MCF 10A (cell line): ENCODE results near the gene MAGI1. TPM values are rescaled to one million over a fixed set of nuclear protein-coding genes. Genes with fewer than 3 reads are reported as not detected.

ENCODE experiments used
- BruUV-seq: library from RNA; stranded (reverse); fragments of 400-500 nt; replicated peaks from 2 replicates; lab custom pipeline; 2021; lab: Mats Ljungman, UMichigan
- CTCF ChIA-PET: fragments of 300-600 bp; sonication (Branson Sonifier 250); formaldehyde crosslinking; extraction: SDS; loops from one replicate; lab custom pipeline; 2021; ENCODE audit warnings: antibody characterized with exemption, inconsistent platforms; lab: Yijun Ruan, JAX
- POLR2A ChIA-PET: fragments of 300-600, 350-650 bp; sonication (Branson Sonifier 250); formaldehyde crosslinking; extraction: SDS; loops from one replicate; lab custom pipeline; 2020; ENCODE audit warnings: antibody characterized with exemption, inconsistent platforms; lab: Yijun Ruan, JAX
- DNase-seq: peaks from one replicate; pipeline ENCODE4 v3.0.0-alpha.2; 2018; ENCODE audit not compliant: unreplicated experiment
- H3K27ac Mint-ChIP-seq: one replicate; pipeline ENCODE4 v1.8.0; 2022; ENCODE audit warnings: mild to moderate bottlenecking, low read depth, mixed read lengths; ENCODE audit not compliant: unreplicated experiment
- H3K27me3 Mint-ChIP-seq: one replicate; pipeline ENCODE4 v1.8.0; 2022; ENCODE audit warnings: mixed read lengths; ENCODE audit not compliant: insufficient read depth, unreplicated experiment
- H3K36me3 Mint-ChIP-seq: one replicate; pipeline ENCODE4 v1.8.0; 2022; ENCODE audit warnings: mild to moderate bottlenecking, moderate library complexity, mixed read lengths; ENCODE audit not compliant: insufficient read depth, unreplicated experiment
- H3K4me1 Mint-ChIP-seq: one replicate; pipeline ENCODE4 v1.8.0; 2022; ENCODE audit warnings: mixed read lengths; ENCODE audit not compliant: insufficient read depth, unreplicated experiment
- H3K4me3 Mint-ChIP-seq: one replicate; pipeline ENCODE4 v1.8.0; 2022; ENCODE audit warnings: mild to moderate bottlenecking, moderate library complexity, mixed read lengths; ENCODE audit not compliant: unreplicated experiment
- H3K9me3 Mint-ChIP-seq: one replicate; pipeline ENCODE4 v1.8.0; 2022; ENCODE audit warnings: mixed read lengths; ENCODE audit not compliant: unreplicated experiment
- CTCF ChIP-seq: fragments of 200-600 bp; IDR thresholded peaks from one replicate; pipeline ENCODE4 v1.8.0; 2022; ENCODE audit warnings: antibody characterized with exemption, mild to moderate bottlenecking; ENCODE audit not compliant: unreplicated experiment
- intact Hi-C: fragments of 100-400 bp; cut with micrococcal nuclease; formaldehyde crosslinking; loops from 2 replicates; pipeline ENCODE4 v1.14.1; 2022
- total RNA-seq: library from RNA; stranded (reverse); gene quantifications from 2 replicates; pipeline ENCODE4 v1.2.3, GENCODE V29; 2022

Gene MAGI1
- total RNA-seq, 1 experiment from 2014 or later = 6.2 TPM

- BruUV-seq = no TSS peak
- no peaks in the 10 kb centered on the region for H3K9me3 Mint-ChIP-seq
- no peak for DNase-seq
- intact Hi-C loops = no loop called here
- CTCF ChIA-PET = interaction anchor here (1.0 kb wide), 1 partner anchor 408 kb away, joined by 3 read pairs; no protein-coding TSS in a partner anchor
- no peak for TF ChIP-seq CTCF
- no peak overlapping the region for H3K27ac Mint-ChIP-seq
- POLR2A ChIA-PET = no interaction called here
- H3K36me3 Mint-ChIP-seq = no peaks in the 10 kb centered on the region
- no peak overlapping the region for H3K4me3 Mint-ChIP-seq
- H3K4me1 Mint-ChIP-seq = no peaks in the 10 kb centered on the region
- no peaks in the 10 kb centered on the region for H3K27me3 Mint-ChIP-seq
Measured at GRCh38 chr3:65347166-65347565, 691.6 kb downstream of the MAGI1 start.

- POLR2A ChIA-PET = interaction anchor here (0.6 kb wide), 1 partner anchor 870 kb away, joined by 3 read pairs; no protein-coding TSS in a partner anchor
- CTCF ChIA-PET = interaction anchor here (0.8 to 1.4 kb wide), 3 partner anchors 10 to 328 kb away, joined by 3 to 5 read pairs (median 4); no protein-coding TSS in a partner anchor
- intact Hi-C loops = loop anchor here (5.0 kb wide), 1 partner anchor 813 kb away; no protein-coding TSS in a partner anchor
Measured at GRCh38 chr3:65344846-65345245, 693.9 kb downstream of the MAGI1 start.

GRCh38 chr3:65344444-65344843, 694.3 kb downstream of the MAGI1 start:
- no peak for TF ChIP-seq CTCF
- Mint-ChIP-seq H3K9me3 (no peaks in the 10 kb centered on the region), H3K36me3 (no peaks in the 10 kb centered on the region), H3K4me3 (no peak overlapping the region), H3K27me3 (peaks cover 13% of the 10 kb centered on the region), H3K4me1 (no peaks in the 10 kb centered on the region), H3K27ac (no peak overlapping the region)
- POLR2A ChIA-PET = interaction anchor here (0.6 kb wide), 1 partner anchor 870 kb away, joined by 3 read pairs; no protein-coding TSS in a partner anchor
- CTCF ChIA-PET = interaction anchor here (0.8 to 1.4 kb wide), 3 partner anchors 10 to 329 kb away, joined by 3 to 5 read pairs (median 4); no protein-coding TSS in a partner anchor
- no TSS peak for BruUV-seq
- intact Hi-C loops = loop anchor here (5.0 kb wide), 1 partner anchor 812 kb away; no protein-coding TSS in a partner anchor
- DNase-seq = no peak

More at GRCh38 chr3:65344846-65345245, 693.9 kb downstream of the MAGI1 start:
- Mint-ChIP-seq H3K27me3 (peaks cover 12% of the 10 kb centered on the region), H3K4me3 (no peak overlapping the region), H3K9me3 (no peaks in the 10 kb centered on the region), H3K27ac (no peak overlapping the region), H3K4me1 (no peaks in the 10 kb centered on the region), H3K36me3 (no peaks in the 10 kb centered on the region)
- TF ChIP-seq CTCF = no peak
- no peak for DNase-seq
- BruUV-seq = no TSS peak

GRCh38 chr3:65343736-65344135, 695.0 kb downstream of the MAGI1 start:
- no peak for DNase-seq
- intact Hi-C loops = loop anchor here (2.0 to 5.0 kb wide), 4 partner anchors 329 to 853 kb away; no protein-coding TSS in a partner anchor
- POLR2A ChIA-PET = interaction anchor here (0.8 kb wide), 1 partner anchor 757 kb away, joined by 3 read pairs; no protein-coding TSS in a partner anchor
- peaks cover 13% of the 10 kb centered on the region for H3K27me3 Mint-ChIP-seq
- no peak for TF ChIP-seq CTCF
- H3K9me3 Mint-ChIP-seq = no peaks in the 10 kb centered on the region
- no peak overlapping the region for H3K4me3 Mint-ChIP-seq
- no peak overlapping the region for H3K27ac Mint-ChIP-seq
- H3K36me3 Mint-ChIP-seq = no peaks in the 10 kb centered on the region
- no TSS peak for BruUV-seq
- no peaks in the 10 kb centered on the region for H3K4me1 Mint-ChIP-seq
- CTCF ChIA-PET = no interaction called here
